DND-41 (cell line): Measurements from ENCODE around the gene SRPRB.

Source experiments
- CTCF ChIP-seq: IDR thresholded peaks from 2 replicates; pipeline ENCODE4 v1.5.1; 2012; ENCODE audit warnings: borderline replicate concordance, low read length, moderate library complexity, mild to moderate bottlenecking; ENCODE audit not compliant: poor library complexity, severe bottlenecking; ENCODE audit errors: extremely low read depth
- EZH2 ChIP-seq: IDR thresholded peaks from 3 replicates; pipeline ENCODE4 v1.6.1; 2012; ENCODE audit warnings: borderline replicate concordance, low read depth, mild to moderate bottlenecking, moderate library complexity, low read length, inconsistent platforms; ENCODE audit not compliant: severe bottlenecking

DNA sequence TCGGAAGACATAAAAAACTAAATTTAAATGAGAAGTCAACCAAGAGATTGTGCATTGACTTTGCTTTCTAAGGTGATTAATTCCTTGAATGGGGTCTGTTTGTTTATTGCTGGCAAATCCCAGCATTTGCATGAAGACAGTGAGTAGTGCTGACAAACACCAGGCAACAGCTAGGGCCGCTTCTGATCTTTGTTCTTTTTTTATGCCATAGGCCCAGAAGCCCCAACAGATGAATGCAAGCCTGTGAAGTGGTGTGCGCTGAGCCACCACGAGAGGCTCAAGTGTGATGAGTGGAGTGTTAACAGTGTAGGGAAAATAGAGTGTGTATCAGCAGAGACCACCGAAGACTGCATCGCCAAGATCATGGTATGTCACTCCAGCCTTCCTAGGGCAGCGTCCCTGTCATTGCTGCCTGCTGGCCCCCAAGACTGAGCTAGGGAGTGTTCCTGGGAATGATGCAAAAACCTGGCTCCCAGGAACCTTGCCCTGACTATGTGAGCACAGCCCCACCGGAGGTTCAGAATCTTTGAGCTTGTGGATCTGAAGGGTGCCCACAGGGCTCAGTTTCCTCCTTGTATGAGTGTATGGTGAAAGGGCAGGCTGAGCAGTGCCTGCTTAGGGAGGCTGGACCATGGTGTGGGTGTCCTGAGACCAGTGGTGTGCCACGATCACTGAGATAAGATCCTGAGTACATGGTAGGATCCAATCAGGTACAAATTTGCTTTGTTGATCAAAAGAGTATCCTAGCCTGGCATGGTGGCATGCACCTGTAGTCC is 46.5 kb upstream of the SRPRB start:
- TF ChIP-seq CTCF (no peak), EZH2 (no peak)
